ENCODE data around the gene JAK2. TPM values are rescaled to one million over a fixed set of nuclear protein-coding genes. Genes with fewer than 3 reads are reported as not detected.

The JAK2 gene
- total RNA-seq, 1 donor, result 21.0 TPM

DNA sequence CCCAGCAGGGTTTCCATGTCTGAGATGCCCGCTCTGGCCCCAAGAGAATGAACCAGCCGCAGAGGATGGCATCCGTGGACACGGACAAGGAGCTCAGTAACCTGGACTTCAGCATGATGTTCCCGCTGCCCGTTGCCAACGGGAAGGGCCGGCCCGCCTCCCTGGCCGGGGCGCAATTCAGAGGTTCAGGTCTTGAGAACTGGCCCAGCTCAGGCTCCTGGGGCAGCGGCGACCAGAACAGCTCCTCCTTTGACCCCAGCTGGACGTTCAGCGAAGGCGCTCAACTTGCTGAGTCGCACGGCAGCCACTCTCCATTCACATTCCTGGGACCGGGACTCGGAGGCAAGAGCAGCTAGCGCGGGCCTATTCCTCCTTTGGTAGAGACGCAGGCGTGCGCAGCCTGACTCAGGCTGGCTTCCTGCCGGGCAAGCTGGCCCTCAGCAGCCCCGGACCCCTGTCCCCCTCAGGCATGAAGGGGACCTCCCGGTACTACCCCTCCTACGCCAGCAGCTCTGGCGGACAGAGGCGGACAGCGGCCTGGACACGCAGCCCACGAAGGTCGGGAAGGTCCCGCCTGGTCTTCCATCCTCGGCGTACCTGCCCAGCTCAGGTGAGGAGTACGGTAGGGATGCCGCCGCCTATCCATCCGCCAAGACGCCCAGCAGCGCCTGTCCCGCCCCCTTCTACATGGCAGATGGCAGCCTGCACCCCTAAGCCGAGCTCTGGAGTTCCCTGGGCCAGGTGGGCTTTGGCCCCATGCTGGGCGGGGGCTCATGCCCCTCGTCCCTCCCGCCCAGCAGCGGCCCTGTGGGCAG, 126.0 kb downstream of the JAK2 start:
- H2AFZ ChIP-seq (ENCODE audit: low read length), result no peak overlapping the region
- no peaks in the 10 kb centered on the region for H3K4me1 ChIP-seq (ENCODE audit: insufficient read depth, low read length)
- peaks cover 21% of the 10 kb centered on the region for H3K36me3 ChIP-seq (ENCODE audit: insufficient read depth, low read length)
- no peak overlapping the region for H3K4me2 ChIP-seq (ENCODE audit: insufficient read depth, low read length)
- no peak overlapping the region for H3K27ac ChIP-seq (ENCODE audit: low read depth, low read length)
- TF ChIP-seq, protein P1, sequence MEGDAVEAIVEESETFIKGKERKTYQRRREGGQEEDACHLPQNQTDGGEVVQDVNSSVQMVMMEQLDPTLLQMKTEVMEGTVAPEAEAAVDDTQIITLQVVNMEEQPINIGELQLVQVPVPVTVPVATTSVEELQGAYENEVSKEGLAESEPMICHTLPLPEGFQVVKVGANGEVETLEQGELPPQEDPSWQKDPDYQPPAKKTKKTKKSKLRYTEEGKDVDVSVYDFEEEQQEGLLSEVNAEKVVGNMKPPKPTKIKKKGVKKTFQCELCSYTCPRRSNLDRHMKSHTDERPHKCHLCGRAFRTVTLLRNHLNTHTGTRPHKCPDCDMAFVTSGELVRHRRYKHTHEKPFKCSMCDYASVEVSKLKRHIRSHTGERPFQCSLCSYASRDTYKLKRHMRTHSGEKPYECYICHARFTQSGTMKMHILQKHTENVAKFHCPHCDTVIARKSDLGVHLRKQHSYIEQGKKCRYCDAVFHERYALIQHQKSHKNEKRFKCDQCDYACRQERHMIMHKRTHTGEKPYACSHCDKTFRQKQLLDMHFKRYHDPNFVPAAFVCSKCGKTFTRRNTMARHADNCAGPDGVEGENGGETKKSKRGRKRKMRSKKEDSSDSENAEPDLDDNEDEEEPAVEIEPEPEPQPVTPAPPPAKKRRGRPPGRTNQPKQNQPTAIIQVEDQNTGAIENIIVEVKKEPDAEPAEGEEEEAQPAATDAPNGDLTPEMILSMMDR (IDR thresholded peaks at IDR 0.05; ENCODE audit: extremely low read depth, low read depth, low read length), result no peak
- H3K4me3 ChIP-seq (ENCODE audit: insufficient read depth, low read length), result no peak overlapping the region
- H4K20me1 ChIP-seq (ENCODE audit: insufficient read depth, low read length), result peaks cover 3% of the 10 kb centered on the region
- no peaks in the 10 kb centered on the region for H3K27me3 ChIP-seq (ENCODE audit: insufficient read depth, low read length)
- no peaks in the 10 kb centered on the region for H3K79me2 ChIP-seq (ENCODE audit: insufficient read depth, low read length)
- DNase-seq (ENCODE audit: insufficient read length, low spot score, missing footprints), result peak; percentile 54
- no peaks in the 10 kb centered on the region for H3K9me3 ChIP-seq (ENCODE audit: low read depth, low read length)

DNA sequence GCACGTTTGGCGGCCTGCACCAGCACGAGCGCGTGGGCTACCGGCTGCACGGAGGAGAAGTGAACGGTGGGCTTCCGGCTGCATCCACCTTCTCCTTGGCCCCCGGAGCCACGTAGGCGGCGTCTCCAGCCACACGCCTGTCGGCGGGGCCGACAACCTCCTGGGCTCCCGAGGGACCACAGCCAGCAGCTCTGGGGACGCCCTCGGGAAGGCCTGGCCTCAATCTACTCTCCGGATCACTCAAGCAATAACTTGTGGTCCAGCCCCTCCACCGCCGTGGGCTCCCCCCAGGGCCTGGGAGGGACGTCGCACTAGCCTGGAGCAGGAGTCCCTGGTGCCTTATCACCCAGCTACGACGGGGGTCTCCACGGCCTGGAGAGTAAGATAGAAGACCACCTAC, 126.6 kb downstream of the JAK2 start:
- H2AFZ ChIP-seq (ENCODE audit: low read length), result no peak overlapping the region
- DNase-seq (ENCODE audit: insufficient read length, low spot score, missing footprints), result peak; percentile 35
- no peaks in the 10 kb centered on the region for H3K4me1 ChIP-seq (ENCODE audit: insufficient read depth, low read length)
- H3K27ac ChIP-seq (ENCODE audit: low read depth, low read length), result no peak overlapping the region
- H4K20me1 ChIP-seq (ENCODE audit: insufficient read depth, low read length), result peaks cover 3% of the 10 kb centered on the region
- H3K79me2 ChIP-seq (ENCODE audit: insufficient read depth, low read length), result no peaks in the 10 kb centered on the region
- no peaks in the 10 kb centered on the region for H3K27me3 ChIP-seq (ENCODE audit: insufficient read depth, low read length)
- H3K4me2 ChIP-seq (ENCODE audit: insufficient read depth, low read length), result no peak overlapping the region
- H3K4me3 ChIP-seq (ENCODE audit: insufficient read depth, low read length), result no peak overlapping the region
- TF ChIP-seq, protein P1 (IDR thresholded peaks at IDR 0.05; ENCODE audit: extremely low read depth, low read depth, low read length), result no peak
- H3K9me3 ChIP-seq (ENCODE audit: low read depth, low read length), result no peaks in the 10 kb centered on the region
- H3K36me3 ChIP-seq (ENCODE audit: insufficient read depth, low read length), result peaks cover 21% of the 10 kb centered on the region

DNA sequence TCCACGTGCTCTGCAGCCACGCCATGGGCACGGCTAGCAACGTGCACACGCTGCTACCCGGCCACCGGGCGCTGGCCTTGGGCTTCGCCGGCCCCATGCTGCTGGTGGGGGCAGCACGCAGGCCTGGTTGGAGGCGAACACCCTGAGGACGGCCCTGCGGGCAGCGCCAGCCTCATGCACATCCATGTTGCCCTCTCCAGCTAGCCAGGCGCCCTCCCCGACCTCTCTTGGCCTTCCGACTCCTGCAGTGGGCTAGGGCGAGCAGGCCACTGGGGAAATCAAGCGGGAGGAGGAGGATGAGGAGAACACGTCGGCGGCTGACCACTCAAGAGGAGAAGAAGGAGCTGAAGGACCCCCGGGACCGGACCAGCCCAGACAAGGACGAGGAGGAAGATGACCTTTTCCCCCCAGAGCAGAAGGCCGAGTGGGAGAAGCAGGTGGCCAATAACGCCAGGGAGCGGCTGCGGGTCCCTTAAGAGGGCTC, 127.1 kb downstream of the JAK2 start:
- Histone ChIP-seq H3K4me3 (ENCODE audit: insufficient read depth, low read length) (no peak overlapping the region), H3K79me2 (ENCODE audit: insufficient read depth, low read length) (no peaks in the 10 kb centered on the region), H3K4me1 (ENCODE audit: insufficient read depth, low read length) (no peaks in the 10 kb centered on the region), H2AFZ (ENCODE audit: low read length) (no peak overlapping the region), H3K9me3 (ENCODE audit: low read depth, low read length) (no peaks in the 10 kb centered on the region), H3K36me3 (ENCODE audit: insufficient read depth, low read length) (peaks cover 21% of the 10 kb centered on the region), H3K27ac (ENCODE audit: low read depth, low read length) (no peak overlapping the region), H4K20me1 (ENCODE audit: insufficient read depth, low read length) (peaks cover 3% of the 10 kb centered on the region), H3K4me2 (ENCODE audit: insufficient read depth, low read length) (no peak overlapping the region), H3K27me3 (ENCODE audit: insufficient read depth, low read length) (no peaks in the 10 kb centered on the region)
- TF ChIP-seq, protein P1 (IDR thresholded peaks at IDR 0.05; ENCODE audit: extremely low read depth, low read depth, low read length), result no peak
- DNase-seq (ENCODE audit: insufficient read length, low spot score, missing footprints), result no peak

DNA sequence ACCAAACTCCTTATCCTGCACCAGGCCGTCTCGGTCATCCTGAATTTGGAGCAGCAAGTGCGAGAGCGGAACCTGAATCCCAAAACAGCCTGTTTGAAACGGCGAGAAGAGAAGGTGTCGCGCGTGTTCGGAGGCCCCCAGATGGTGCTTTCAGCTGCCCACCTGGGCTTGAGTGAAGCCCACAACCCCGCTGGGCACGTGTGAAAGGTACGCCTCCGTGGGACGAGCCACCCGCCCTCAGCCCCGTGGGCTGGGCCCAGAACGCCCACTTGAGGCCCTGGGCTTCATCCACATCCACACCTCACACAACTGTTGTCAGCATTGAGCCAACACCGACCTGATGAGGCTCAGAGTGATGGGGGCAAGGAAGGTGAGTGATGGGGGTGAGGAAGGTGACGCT, 127.6 kb downstream of the JAK2 start:
- Histone ChIP-seq H3K27ac (ENCODE audit: low read depth, low read length) (no peak overlapping the region), H3K4me2 (ENCODE audit: insufficient read depth, low read length) (no peak overlapping the region), H3K79me2 (ENCODE audit: insufficient read depth, low read length) (no peaks in the 10 kb centered on the region), H3K4me1 (ENCODE audit: insufficient read depth, low read length) (no peaks in the 10 kb centered on the region), H2AFZ (ENCODE audit: low read length) (no peak overlapping the region), H4K20me1 (ENCODE audit: insufficient read depth, low read length) (peaks cover 3% of the 10 kb centered on the region), H3K9me3 (ENCODE audit: low read depth, low read length) (no peaks in the 10 kb centered on the region), H3K27me3 (ENCODE audit: insufficient read depth, low read length) (no peaks in the 10 kb centered on the region), H3K36me3 (ENCODE audit: insufficient read depth, low read length) (peaks cover 21% of the 10 kb centered on the region), H3K4me3 (ENCODE audit: insufficient read depth, low read length) (no peak overlapping the region)
- TF ChIP-seq, protein P1 (IDR thresholded peaks at IDR 0.05; ENCODE audit: extremely low read depth, low read depth, low read length), result no peak
- DNase-seq (ENCODE audit: insufficient read length, low spot score, missing footprints), result peak; percentile 26

Measured in osteoblast (primary cell).